AG08396 (cell line): Measurements from ENCODE around the gene KDELR3.

ENCODE experiments used
- DNase-seq: peaks from one replicate; pipeline ENCODE4 v3.0.0; 2012; ENCODE audit warnings: low spot score, mixed read lengths

Gene KDELR3

DNA sequence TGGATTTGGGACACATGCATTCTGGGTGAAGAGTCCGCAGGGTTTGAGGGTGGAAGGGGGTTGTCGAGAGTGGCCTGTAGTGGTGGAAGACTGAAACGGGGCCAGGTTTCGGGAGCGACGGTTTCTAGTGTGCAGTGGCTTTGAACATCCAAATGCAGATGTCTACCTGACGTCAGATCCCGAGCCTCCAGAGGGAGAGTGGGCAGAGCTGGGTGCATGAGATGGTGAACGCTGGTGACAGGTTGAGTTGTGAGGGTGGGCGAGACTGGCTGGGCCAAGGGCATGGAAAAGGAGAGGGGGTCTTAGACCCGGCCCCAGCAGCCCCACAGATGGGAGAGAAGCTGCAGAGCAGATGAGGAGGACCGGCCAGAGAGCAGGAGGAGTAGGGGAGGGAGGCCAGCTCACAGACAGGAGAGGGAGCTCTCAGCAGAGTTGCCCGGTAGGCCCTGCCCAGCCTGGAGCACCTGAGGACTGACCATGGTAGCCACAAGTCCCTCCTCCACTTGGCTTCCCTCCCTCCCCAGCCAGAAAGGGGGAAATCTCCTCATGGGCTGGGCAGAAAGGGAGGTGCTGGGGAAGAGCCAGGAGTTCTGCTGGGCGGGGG, 27.0 kb upstream of the KDELR3 start:
- no peak for DNase-seq

DNA sequence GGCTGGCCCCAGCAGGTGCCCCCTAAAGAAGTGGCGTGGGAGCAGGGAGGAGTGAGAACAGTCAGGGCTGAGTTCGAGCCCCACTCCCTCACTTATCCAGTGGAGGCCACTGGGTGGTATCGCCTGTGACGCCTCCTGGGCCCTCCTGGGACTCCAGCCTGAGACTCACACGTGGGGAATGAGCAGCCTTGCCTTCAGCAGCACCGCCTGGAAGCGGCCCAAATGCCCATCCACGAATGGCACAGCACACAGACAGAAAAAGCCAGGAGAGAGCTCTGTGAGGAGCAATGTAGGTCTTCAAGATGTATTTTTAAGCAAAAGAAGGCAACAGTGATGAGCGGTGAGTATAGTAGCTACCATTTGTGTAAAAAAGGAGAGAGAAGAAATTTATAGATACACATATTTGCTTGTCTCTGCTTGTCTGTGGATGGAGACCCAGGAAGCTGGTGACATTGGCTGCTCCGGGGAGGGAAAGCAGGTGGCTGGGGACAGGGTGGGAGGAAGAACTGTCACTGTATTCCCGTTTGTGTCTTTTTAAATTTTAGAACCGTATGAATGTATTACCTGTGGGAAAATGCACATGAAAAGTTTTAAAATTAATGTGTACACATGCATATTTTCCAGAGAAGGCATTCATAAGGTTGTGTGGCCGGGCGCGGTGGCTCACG, 26.1 kb upstream of the KDELR3 start:
- DNase-seq = no peak

DNA sequence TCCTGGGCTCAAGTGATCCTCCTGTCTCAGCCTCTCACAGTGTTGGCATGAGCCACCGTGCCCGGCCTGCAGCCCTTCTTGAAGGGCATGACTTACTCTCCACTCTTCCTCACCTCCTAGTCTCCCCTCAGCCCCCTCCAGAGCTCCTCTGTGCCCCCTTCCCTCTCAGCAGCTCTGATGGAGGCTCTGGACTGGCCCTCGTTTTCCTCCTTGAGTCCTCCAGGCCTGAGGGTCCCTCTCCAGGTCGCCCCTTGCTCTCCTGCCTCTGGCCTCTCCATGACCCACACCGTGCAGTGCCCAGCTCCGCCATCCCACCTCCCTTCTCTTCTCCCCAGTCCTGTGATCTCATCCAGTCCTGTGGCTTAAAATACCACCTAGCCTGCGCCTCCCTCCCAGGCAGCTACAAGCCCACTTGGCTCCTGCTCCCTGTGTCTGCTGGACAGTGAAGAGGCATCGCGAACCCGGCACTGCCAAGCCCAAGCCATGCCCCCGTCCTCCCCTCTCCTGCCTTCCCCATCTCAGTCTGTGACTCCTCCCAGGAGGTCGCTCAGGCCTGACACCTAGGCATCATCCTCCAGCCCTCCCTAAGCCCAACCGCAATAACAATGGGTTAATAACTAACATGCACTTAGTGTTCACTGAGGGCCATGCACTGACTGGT, 24.8 kb upstream of the KDELR3 start:
- DNase-seq = no peak

DNA sequence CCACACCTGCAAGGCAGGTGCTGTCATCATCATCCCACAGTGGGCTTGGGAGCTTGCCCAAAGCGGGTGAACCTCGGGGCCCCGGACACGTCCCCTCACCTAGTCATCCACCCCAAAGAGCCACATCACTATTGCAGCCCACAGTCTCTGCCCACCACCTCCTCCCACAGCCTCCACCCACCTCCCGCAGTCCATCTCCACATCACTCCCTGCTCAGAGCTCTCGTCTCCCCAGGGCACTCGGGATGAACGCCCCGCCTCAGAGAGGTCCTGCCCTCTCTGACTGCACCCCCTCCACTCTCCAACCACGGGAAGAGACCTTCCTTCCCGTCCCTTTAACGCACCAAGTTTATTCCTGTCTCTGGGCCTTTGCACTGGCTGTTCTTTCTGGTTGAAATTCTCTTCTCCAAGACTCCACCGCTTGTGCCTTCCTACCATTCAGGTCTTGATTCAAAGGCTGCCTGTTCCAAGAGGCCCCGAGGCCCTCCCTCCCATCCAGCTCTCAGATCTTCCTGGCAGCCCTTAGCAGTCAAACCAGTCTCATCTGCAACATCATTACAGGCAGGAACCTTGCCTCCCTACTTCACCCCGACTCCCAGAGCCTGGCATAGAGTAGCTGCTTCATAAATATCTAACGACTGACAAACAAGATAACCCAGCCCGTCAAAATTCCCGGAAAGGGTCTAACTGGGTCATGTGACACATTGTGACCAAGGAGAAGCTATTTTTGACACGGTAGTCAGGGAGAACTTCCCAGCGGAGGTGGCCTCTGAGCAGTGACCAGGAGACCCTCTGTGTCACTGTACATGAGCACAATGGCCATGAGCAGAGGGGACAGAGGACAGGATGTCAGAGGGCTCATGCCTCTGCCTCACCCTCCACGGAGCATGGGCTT, 24.0 kb upstream of the KDELR3 start:
- no peak for DNase-seq

DNA sequence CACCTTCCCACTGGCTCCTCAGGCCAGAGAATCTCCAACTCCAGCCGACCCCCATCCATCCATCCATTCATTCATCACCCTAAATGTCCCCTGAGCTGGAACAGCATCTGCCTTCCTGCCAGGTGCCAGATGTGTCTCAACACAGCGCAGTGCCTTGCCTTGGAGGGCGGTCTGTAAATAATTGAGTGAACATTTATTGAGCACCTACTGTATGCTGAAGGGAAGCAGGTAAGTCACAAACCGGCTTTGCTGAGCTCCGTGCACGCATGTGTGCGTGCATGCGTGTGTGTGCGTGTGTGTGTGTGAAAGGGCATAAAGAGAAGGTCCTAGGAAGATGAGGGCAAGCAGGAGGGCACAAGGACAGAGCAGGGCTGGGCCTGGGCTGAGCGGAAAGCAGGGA, 23.1 kb upstream of the KDELR3 start:
- DNase-seq = no peak

DNA sequence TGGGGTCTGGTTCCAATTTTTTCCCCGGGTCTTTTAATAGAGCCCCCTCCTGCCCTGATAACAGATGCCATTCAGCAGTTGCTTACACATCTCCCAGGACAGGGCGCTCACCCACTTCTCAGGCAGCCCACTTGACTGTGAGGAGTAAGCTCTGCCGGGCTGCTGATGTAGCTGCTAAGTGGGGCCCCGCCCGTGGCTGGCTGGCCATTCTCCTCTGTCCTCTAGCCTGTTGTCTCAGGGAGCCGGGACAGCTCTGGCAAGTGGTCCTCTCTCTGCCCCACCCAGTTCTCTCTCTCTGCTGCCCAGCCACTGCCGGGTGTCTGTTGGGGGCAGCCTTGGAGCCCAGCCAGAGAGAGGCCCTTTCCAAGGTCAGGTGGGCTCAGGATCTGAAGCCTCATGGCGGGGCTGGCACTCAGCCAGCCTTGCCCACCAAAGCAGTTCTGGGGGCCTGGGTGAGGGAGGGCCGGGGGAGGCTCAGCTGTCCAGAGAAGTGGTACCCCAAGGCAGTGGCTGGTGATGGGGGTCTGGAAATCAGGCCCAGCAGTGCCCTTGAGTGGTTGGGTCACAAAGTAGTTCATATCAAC, 21.8 kb upstream of the KDELR3 start:
- DNase-seq = no peak

DNA sequence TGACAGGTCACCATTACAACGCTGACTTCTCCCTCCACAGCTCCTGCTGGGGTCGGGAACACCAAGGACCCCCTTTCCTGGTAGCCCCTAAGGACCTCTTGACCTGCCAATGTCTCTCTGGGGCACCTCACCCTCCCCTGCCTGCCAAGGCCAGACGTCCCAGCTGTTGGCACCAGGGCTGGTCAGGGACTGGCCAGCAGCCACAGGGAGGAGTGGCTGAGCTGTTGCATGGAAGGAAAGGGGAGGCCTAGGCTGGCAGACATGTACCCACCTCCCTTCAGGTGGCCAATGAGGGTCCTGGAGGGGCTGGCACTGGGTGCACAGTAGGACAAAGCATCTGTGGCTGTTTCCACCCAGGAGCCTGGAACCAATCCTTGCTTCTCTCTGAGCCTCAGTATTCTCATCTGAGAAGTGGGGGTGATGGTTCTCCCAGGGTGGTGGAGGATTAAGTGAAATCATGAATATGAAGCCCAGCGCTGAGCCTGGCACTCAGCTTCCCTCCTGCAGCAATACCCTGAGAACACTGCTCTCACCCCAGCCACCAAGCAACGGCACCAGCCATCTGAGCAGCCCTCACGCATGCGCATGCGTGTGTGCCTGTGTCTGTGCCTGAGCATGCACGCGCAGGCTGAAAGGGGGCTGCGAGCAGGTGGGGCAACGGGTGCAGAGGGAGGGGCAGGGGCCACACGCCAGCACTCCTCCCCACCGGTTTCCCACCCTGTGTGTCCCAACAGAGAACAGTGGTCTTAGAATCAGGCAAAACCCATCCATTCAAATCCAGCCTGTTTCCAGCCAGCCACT, 18.8 kb upstream of the KDELR3 start:
- no peak for DNase-seq

DNA sequence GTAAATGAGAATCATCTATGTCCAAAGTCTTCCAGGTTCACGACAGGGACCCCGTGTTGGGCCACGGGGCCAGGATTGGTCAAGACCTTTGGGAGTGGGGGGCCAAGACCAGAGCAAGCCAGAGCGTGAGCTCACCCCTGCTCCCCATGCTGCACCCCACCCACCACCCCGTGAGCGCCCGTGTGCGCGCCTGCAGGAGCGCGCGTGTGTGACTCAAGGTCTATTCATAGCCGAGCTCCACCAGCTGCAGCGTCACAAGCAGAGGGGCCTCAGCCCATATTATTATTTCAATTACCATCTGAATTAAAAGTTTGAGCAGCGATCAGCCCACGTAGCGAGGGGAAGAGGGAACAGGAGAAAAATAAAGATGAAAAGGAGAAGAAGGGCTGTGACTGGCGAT, 18.1 kb upstream of the KDELR3 start:
- no peak for DNase-seq

DNA sequence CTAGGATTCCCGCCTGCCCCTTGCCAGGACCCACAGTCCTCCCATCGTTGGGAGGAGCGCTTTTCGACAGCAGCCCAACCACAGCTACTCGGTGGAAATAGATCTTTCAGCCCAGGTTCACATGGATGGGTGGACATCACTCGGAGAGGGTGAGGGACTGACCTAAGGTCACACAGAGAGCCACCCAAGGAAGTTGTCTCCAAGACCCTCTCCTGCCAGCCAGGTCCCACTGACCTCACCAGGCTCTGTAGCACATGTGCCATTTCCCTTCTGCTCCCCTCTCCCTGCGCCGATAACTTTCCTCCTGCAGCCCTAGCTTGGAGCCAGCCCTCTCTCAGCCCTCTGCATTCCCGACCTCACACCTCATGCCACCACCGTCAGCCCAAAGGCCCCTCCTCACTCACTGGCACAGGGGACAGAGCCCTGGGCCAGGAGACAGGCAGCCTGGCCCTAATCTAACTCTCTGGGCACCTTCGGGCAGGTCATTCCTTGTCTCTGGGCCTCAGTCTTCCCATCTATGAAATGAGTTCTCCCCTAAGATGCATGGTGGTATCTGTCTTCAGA, 17.6 kb upstream of the KDELR3 start:
- no peak for DNase-seq

DNA sequence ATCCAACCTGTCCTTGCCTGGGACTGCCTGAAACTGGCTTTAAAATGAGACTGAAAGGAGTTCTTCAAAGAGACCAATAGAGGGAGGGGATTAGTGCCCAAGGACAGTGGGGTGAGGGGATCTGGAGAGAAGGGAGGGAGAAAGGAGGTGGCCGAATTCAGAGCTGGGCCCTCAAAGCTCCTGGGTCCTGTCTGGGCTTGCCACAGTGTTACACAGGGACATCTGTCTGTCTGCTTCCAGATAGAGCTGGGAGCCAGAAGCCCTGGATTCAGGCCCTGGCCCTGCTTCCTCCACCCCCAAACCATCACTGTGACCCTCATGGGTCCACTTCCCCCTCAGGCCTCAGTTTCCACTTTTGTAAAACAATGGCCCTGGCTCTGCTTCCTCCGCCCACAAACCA, 16.5 kb upstream of the KDELR3 start:
- no peak for DNase-seq

DNA sequence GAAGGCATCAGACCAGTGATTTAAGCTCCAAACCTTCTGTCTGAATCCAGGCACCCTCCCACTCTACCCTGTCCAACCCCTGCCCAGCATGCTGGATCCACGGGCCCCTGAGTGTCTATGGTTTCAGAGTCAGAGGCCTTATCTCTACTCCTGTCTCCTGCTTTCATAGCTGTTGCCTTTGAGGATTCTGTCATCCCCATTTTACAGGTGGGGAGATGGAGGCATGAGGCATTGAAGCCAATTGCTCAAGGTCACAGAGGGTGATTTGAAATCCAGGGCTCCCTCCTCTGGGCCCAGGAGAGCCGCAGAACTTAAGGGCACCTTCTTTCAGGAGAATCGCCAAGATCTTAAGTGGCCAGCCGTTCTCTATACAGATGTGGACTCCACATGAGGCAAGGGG, 16.0 kb upstream of the KDELR3 start:
- DNase-seq = no peak

DNA sequence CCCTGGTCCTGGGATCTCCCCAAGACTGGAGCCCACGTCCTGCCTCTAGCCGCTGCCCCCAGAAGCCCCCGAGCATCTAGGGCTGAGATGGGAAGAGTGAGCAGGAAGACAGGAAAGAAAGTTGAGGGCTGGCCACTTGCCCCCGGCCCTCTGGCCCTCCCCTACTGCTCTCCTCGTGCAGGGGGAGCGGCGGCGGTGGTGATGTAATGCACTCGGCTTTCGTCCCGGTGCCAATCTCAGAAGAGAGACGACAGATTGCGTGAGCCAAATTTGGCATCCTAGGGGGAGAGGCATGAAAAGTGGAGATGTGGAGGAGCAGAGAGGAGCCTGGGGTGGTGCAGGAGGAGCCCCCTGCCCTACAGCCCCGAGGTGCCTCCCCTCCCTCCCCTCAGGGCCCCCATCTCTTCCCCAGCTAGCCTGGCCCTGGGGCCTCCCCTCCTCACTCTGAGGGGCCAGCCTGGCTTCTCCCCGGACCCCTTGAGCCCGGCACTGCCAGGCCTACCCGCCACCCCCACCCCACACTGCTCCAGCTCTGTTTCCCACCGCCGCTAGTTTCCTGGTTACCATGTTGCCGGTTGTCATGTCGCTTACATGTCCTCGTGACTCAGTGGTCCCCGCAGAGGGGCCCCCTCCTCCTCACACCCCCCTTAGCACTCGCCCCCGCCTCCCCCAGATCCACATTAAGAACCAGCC, 15.4 kb upstream of the KDELR3 start:
- peak; percentile 78 for DNase-seq

DNA sequence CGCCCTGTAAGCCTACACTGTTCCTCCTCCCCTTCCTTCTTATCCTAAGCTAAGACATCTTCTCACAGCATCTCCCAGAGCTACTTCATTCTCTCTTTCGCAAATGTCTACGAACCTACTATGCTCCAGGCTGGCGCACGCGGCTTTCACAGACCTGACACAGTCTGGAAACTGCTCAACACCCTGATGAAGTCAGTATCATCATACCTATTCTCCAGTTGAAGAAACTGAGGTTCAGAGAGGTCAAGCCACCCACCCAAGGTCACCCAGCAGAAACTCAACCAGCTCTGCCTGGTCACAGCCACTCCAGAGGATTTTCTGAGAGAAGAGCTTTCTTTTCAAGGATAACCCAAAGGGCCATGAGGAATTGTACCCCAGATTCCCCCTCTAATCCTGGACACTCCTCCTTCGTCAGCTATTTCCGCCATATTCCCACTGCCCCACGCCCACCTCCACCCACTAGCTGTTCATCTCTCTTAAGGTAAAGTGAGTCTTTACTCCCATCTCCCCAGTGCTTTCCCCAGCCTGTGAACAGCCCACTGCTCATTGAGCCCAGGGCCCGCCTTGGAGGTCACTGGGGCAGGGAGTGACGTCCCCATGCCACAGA, 14.7 kb upstream of the KDELR3 start:
- no peak for DNase-seq

DNA sequence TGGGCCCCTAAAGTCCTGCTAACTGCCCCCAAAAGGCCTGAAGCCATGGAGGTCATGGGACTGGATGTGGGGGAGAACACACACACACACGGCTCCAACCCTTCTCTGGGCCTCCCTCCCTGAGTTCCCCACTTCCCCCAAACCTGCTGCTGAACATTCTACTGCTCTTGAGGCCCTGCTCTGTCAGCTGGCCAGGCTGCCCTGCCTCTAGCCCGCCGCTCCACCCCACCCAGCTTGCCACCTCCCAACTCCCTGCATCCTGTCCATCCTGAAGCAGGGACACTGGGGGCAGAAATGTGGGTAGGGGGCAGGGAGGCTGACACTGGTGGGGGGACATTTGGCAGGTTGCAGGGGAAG, 13.9 kb upstream of the KDELR3 start:
- no peak for DNase-seq

DNA sequence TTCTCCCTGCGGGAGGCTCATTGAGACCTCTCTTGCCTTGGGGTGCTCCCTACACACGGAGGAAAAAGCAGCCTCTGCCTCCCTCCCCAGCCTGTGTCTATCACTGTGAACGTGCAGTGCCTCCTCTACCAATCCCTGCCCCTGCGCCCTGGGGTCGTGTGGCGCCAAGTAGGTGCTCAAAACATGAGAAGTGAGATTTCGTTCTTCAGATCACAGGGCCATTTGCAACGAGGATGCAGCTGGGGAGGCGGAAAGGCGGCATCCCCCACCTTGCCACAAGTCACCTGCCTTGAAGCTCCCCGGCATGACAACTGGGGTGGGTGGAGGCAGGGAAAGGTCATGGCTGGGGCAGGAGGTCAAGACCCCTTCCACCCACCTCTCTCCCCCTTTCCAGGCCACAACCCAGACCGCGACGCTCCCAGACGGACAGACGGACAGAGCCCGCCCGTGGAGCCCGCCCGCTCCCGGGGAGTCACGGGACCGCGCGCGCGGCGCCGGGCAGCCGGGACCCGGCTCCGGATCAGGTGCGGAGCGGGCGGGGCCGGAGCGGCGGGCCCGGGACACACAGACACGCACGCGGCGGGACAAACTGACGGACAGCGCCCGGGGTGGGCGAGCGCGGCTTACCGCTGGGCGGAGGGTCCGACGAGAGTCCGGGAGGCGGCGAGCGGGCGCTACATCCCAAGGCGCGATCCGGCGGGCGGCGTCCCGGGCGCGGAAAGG, 13.4 kb upstream of the KDELR3 start:
- no peak for DNase-seq

DNA sequence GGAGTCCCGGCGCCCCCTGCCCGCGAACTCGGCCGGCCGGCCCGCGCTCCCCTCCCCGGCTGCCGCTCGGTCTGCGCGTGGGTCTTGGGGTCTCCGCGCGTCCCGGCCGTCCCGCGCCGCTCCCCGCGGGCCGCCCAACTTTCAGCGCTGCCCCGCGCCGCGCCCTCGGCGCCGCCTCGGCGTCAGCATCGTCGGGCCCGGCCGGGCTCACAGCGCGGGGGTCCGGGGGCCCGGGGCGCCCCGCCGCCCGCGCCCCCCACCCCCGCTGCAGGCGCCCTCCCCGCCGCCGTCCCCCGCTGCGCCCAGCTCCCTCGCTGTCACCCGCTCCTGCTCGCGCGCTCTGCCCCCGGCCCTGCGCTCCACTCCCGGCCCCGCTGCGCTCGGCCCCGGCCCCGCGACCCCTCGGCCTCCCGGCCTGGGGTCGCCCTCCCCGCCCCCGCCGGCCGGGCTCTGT, 12.8 kb upstream of the KDELR3 start, which contains the start of gene KCNJ4:
Gene KCNJ4, minus strand, starts transcription at position 124 of the 454 bp plus-strand sequence. CDS start 27,067 bp downstream, outside the sequence.
- DNase-seq = no peak

DNA sequence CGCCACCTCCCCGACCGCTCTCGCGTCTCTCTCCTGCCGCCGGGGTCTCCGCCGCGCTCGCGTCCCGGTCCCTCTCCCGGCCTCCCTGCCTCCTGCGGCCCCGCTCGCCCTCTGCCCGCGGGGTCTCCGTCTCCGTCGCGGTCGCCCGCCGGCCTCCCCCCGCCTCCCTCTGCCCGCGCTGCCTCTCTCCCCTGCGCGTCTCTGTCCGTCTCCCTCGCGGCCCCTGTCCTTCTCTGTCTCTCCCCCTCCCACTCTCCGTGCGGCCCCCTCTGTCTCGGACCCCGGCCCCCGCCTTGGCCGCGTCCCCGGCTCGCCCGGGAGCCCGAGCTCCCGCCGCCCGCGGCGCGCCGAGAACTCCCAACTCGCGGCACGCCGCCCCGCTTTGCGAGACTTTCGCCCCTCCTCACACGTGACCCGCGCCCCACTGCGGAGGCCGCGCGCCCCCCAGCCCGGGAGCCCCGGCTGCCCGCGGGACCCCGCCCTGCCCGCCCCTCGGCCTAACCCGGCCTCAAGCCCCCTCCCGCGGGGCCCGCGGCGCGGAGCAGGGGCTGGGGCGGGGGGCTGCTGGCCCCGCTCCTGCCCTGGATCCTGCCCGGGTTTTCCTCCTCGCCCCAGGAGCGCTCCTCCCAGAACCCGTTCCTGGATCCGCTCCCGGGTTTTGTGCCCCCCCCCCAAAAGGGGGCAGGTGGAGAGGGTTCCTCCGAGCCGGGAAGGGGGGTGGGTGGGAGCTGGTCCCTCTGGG, 12.2 kb upstream of the KDELR3 start:
- DNase-seq = peak; percentile 59

DNA sequence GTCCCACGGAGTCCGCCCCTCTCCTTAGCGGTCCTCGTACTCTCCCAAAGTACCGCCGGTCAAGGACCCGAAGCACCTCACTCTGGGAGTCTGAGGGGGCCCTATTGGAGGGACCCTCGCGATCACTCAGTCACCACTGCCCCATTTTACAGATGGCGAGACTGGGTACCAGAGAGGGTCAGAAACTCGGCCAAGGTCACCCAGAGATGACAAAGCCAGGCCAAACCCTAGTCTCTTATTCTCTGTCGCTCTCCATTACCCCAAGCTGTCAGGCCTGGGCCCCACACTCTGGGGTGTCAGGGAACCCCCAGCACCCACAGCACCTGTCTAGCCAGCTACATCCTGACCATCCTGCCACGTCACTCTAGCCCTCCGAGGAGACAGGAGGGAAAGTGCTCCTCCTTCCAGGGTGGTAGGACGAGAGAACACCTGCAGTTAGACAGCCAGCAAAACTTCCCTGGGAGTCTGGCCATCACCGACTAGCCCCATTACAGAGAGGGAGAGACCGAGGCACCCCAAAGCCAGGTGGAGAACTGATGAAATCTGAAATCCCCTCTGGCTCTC, 11.5 kb upstream of the KDELR3 start:
- no peak for DNase-seq
